SK-N-SH treated with all-trans-retinoic acid at 6 μM for 48 hours (cell line): Measurements from ENCODE around the gene THSD4.

ENCODE experiments used
- ATAC-seq: fragments of 200-7000 bp; cut with Tn5 transposase; 3 replicates; pipeline ENCODE4 v1.9.1; 2020; ENCODE audit warnings: mild to moderate bottlenecking, moderate library complexity
- ARNTL ChIP-seq: fragments of 450-650 bp; formaldehyde crosslinking; IDR thresholded peaks from 2 replicates; pipeline ENCODE4 v1.5.0; 2020; ENCODE audit warnings: low read depth, mild to moderate bottlenecking, moderate library complexity, borderline replicate concordance
- BACH2 ChIP-seq: fragments of 250-450 bp; sonication (Bioruptor Pico); IDR thresholded peaks from 2 replicates; pipeline ENCODE4 v1.9.0; 2021; ENCODE audit warnings: mild to moderate bottlenecking, borderline replicate concordance
- CSDC2 ChIP-seq: fragments of 250-450 bp; sonication (Bioruptor Pico); IDR thresholded peaks from 2 replicates; pipeline ENCODE4 v1.5.0; 2020; ENCODE audit warnings: mild to moderate bottlenecking, moderate library complexity
- CSRNP3 ChIP-seq: fragments of 250-450 bp; sonication (Bioruptor Pico); IDR thresholded peaks from 2 replicates; pipeline ENCODE4 v1.5.1; 2021; ENCODE audit warnings: mild to moderate bottlenecking, moderate library complexity
- ESRRG ChIP-seq: fragments of 250-450 bp; sonication (Bioruptor Pico); IDR thresholded peaks from 2 replicates; pipeline ENCODE4 v1.6.1; 2021; ENCODE audit warnings: mild to moderate bottlenecking
- GLIS3 ChIP-seq: fragments of 250-450 bp; sonication (Bioruptor Pico); IDR thresholded peaks from 2 replicates; pipeline ENCODE4 v1.5.0; 2020; ENCODE audit warnings: mild to moderate bottlenecking, moderate library complexity
- ISL1 ChIP-seq: fragments of 250-450 bp; sonication (Bioruptor Pico); IDR thresholded peaks from 2 replicates; pipeline ENCODE4 v2.1.2; 2022; ENCODE audit warnings: mild to moderate bottlenecking, moderate library complexity
- OSR1 ChIP-seq: fragments of 250-450 bp; sonication (Bioruptor Pico); IDR thresholded peaks from 2 replicates; pipeline ENCODE4 v1.8.0; 2022; ENCODE audit warnings: moderate library complexity, mild to moderate bottlenecking, inconsistent platforms
- POU6F1 ChIP-seq: fragments of 250-450 bp; sonication (Bioruptor Pico); IDR thresholded peaks from 2 replicates; pipeline ENCODE4 v1.8.0; 2021; ENCODE audit warnings: low read depth, mild to moderate bottlenecking, moderate library complexity, borderline replicate concordance
- PPARA ChIP-seq: fragments of 250-450 bp; sonication (Bioruptor Pico); IDR thresholded peaks from 2 replicates; pipeline ENCODE4 v1.5.0; 2020; ENCODE audit warnings: mild to moderate bottlenecking, borderline replicate concordance
- RARB ChIP-seq: fragments of 250-450 bp; sonication (Bioruptor Pico); IDR thresholded peaks from 2 replicates; pipeline ENCODE4 v1.8.0; 2021; ENCODE audit warnings: mild to moderate bottlenecking, moderate library complexity
- SNAI2 ChIP-seq: fragments of 250-450 bp; sonication (Bioruptor Pico); IDR thresholded peaks from 2 replicates; pipeline ENCODE4 v1.5.0; 2020; ENCODE audit warnings: mild to moderate bottlenecking, moderate library complexity
- TCF4 ChIP-seq: fragments of 250-450 bp; sonication (Bioruptor Pico); IDR thresholded peaks from 2 replicates; pipeline ENCODE4 v1.8.0; 2021; ENCODE audit warnings: mild to moderate bottlenecking, moderate library complexity, borderline replicate concordance
- TOX ChIP-seq: fragments of 250-450 bp; sonication (Bioruptor Pico); IDR thresholded peaks from 2 replicates; pipeline ENCODE4 v1.8.0; 2021; ENCODE audit warnings: mild to moderate bottlenecking, moderate library complexity, borderline replicate concordance
- ZC3H10 ChIP-seq: fragments of 250-450 bp; sonication (Bioruptor Pico); IDR thresholded peaks from 2 replicates; pipeline ENCODE4 v1.5.1; 2021; ENCODE audit warnings: mild to moderate bottlenecking, moderate library complexity
- ZFP3 ChIP-seq: fragments of 250-450 bp; sonication (Bioruptor Pico); IDR thresholded peaks from 2 replicates; pipeline ENCODE4 v1.5.0; 2020; ENCODE audit warnings: mild to moderate bottlenecking, moderate library complexity
- ZFP30 ChIP-seq: fragments of 450-650 bp; formaldehyde crosslinking; IDR thresholded peaks from 2 replicates; pipeline ENCODE4 v1.5.0; 2022; ENCODE audit warnings: mild to moderate bottlenecking, moderate library complexity
- ZNF565 ChIP-seq: fragments of 450-650 bp; formaldehyde crosslinking; conservative IDR thresholded peaks from 2 replicates; pipeline ENCODE4 v1.5.0; 2020; ENCODE audit warnings: low read depth, mild to moderate bottlenecking, moderate library complexity
- ZNF70 ChIP-seq: fragments of 450-650 bp; formaldehyde crosslinking; IDR thresholded peaks from 2 replicates; pipeline ENCODE4 v1.5.0; 2020; ENCODE audit warnings: mild to moderate bottlenecking, moderate library complexity
- ZNF8 ChIP-seq: fragments of 450-650 bp; formaldehyde crosslinking; IDR thresholded peaks from 2 replicates; pipeline ENCODE4 v1.5.0; 2020; ENCODE audit warnings: mild to moderate bottlenecking, moderate library complexity
- TF ChIP-seq, protein P1 (sequence below): fragments of 250-450 bp; sonication (Bioruptor Pico); IDR thresholded peaks from 2 replicates; pipeline ENCODE4 v1.8.0; 2020; ENCODE audit warnings: mild to moderate bottlenecking, moderate library complexity, borderline replicate concordance
- TF ChIP-seq, protein P2 (sequence below): fragments of 250-450 bp; sonication (Bioruptor Pico); IDR thresholded peaks from 2 replicates; pipeline ENCODE4 v1.5.0; 2020; ENCODE audit warnings: mild to moderate bottlenecking, moderate library complexity
- TF ChIP-seq, protein P3 (sequence below): fragments of 250-450 bp; sonication (Bioruptor Pico); IDR thresholded peaks from 2 replicates; pipeline ENCODE4 v1.5.1; 2020; ENCODE audit warnings: low read depth, mild to moderate bottlenecking, moderate library complexity

The THSD4 gene

GRCh38 chr15:71187078-71187477, 71.8 kb downstream of the THSD4 start:
- no peak for TF ChIP-seq SNAI2
- TF ChIP-seq GLIS3 (CRISPR knock-in tag), result no peak
- TF ChIP-seq OSR1 (CRISPR knock-in tag), result no peak
- TF ChIP-seq ZFP30 (CRISPR knock-in tag), result no peak
- TF ChIP-seq ZFP3, result no peak
- no peak for TF ChIP-seq CSRNP3 (CRISPR knock-in tag)
- no peak for TF ChIP-seq ZNF70 (CRISPR knock-in tag)
- no peak for TF ChIP-seq TOX (CRISPR knock-in tag)
- no peak for TF ChIP-seq ISL1
- TF ChIP-seq, protein P1, sequence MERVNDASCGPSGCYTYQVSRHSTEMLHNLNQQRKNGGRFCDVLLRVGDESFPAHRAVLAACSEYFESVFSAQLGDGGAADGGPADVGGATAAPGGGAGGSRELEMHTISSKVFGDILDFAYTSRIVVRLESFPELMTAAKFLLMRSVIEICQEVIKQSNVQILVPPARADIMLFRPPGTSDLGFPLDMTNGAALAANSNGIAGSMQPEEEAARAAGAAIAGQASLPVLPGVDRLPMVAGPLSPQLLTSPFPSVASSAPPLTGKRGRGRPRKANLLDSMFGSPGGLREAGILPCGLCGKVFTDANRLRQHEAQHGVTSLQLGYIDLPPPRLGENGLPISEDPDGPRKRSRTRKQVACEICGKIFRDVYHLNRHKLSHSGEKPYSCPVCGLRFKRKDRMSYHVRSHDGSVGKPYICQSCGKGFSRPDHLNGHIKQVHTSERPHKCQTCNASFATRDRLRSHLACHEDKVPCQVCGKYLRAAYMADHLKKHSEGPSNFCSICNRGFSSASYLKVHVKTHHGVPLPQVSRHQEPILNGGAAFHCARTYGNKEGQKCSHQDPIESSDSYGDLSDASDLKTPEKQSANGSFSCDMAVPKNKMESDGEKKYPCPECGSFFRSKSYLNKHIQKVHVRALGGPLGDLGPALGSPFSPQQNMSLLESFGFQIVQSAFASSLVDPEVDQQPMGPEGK (CRISPR knock-in tag), result no peak
- TF ChIP-seq BACH2 (CRISPR knock-in tag), result no peak
- no peak for TF ChIP-seq ESRRG (CRISPR knock-in tag)
- no peak for TF ChIP-seq PPARA (CRISPR knock-in tag)
- TF ChIP-seq, protein P2, sequence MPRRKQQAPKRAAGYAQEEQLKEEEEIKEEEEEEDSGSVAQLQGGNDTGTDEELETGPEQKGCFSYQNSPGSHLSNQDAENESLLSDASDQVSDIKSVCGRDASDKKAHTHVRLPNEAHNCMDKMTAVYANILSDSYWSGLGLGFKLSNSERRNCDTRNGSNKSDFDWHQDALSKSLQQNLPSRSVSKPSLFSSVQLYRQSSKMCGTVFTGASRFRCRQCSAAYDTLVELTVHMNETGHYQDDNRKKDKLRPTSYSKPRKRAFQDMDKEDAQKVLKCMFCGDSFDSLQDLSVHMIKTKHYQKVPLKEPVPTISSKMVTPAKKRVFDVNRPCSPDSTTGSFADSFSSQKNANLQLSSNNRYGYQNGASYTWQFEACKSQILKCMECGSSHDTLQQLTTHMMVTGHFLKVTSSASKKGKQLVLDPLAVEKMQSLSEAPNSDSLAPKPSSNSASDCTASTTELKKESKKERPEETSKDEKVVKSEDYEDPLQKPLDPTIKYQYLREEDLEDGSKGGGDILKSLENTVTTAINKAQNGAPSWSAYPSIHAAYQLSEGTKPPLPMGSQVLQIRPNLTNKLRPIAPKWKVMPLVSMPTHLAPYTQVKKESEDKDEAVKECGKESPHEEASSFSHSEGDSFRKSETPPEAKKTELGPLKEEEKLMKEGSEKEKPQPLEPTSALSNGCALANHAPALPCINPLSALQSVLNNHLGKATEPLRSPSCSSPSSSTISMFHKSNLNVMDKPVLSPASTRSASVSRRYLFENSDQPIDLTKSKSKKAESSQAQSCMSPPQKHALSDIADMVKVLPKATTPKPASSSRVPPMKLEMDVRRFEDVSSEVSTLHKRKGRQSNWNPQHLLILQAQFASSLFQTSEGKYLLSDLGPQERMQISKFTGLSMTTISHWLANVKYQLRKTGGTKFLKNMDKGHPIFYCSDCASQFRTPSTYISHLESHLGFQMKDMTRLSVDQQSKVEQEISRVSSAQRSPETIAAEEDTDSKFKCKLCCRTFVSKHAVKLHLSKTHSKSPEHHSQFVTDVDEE (CRISPR knock-in tag), result no peak
- TF ChIP-seq ARNTL (CRISPR knock-in tag), result no peak
- no peak for TF ChIP-seq ZNF8 (CRISPR knock-in tag)
- TF ChIP-seq RARB (CRISPR knock-in tag), result no peak
- no peak for TF ChIP-seq ZNF565
- no peak for TF ChIP-seq ZC3H10 (CRISPR knock-in tag)
- TF ChIP-seq, protein P3, sequence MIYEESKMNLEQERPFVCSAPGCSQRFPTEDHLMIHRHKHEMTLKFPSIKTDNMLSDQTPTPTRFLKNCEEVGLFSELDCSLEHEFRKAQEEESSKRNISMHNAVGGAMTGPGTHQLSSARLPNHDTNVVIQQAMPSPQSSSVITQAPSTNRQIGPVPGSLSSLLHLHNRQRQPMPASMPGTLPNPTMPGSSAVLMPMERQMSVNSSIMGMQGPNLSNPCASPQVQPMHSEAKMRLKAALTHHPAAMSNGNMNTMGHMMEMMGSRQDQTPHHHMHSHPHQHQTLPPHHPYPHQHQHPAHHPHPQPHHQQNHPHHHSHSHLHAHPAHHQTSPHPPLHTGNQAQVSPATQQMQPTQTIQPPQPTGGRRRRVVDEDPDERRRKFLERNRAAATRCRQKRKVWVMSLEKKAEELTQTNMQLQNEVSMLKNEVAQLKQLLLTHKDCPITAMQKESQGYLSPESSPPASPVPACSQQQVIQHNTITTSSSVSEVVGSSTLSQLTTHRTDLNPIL, result no peak
- no peak for ATAC-seq

GRCh38 chr15:71187526-71187925, 72.3 kb downstream of the THSD4 start:
- no peak for ATAC-seq
- no peak for TF ChIP-seq ZFP3
- TF ChIP-seq, protein P3, result no peak
- TF ChIP-seq CSDC2 (CRISPR knock-in tag), result no peak
- no peak for TF ChIP-seq GLIS3 (CRISPR knock-in tag)
- no peak for TF ChIP-seq CSRNP3 (CRISPR knock-in tag)
- no peak for TF ChIP-seq ESRRG (CRISPR knock-in tag)
- no peak for TF ChIP-seq SNAI2
- TF ChIP-seq PPARA (CRISPR knock-in tag), result no peak
- no peak for TF ChIP-seq TCF4
- no peak for TF ChIP-seq POU6F1 (CRISPR knock-in tag)
- TF ChIP-seq, protein P2 (CRISPR knock-in tag), result no peak
- TF ChIP-seq ZNF8 (CRISPR knock-in tag), result no peak
- TF ChIP-seq, protein P1 (CRISPR knock-in tag), result no peak
- TF ChIP-seq, all 23 proteins: peak for 0
